SK-N-SH (cell line): ENCODE data around the gene CPLX1.

ENCODE experiments used
- EP300 ChIP-seq, 2 experiments: IDR thresholded peaks; 2 replicates each; pipeline versions ENCODE4 v1.4.0 to v1.6.1; 2012; ENCODE audit warnings: borderline replicate concordance in 1 of 2, low read depth in 1 of 2, low read length in 1 of 2
- FOXJ3 ChIP-seq: sonication (generic); formaldehyde crosslinking; IDR thresholded peaks from 2 replicates; pipeline ENCODE4 v1.5.1; 2020; ENCODE audit warnings: mild to moderate bottlenecking, missing genetic modification reagents
- GABPA ChIP-seq: IDR thresholded peaks from 2 replicates; pipeline ENCODE4 v1.4.0; 2012; ENCODE audit warnings: low read depth, mild to moderate bottlenecking
- JUND ChIP-seq: IDR thresholded peaks from 2 replicates; pipeline ENCODE4 v1.4.0; 2012
- MXI1 ChIP-seq: IDR thresholded peaks from 2 replicates; pipeline ENCODE4 v1.6.1; 2012; ENCODE audit warnings: mild to moderate bottlenecking, low read depth, low read length, improper control_type of control experiment
- NRF1 ChIP-seq: IDR thresholded peaks from 2 replicates; pipeline ENCODE4 v1.6.1; 2012; ENCODE audit warnings: low read depth, mild to moderate bottlenecking, low read length
- POLR2AphosphoS5 ChIP-seq: IDR thresholded peaks from 2 replicates; pipeline ENCODE4 v1.6.1; 2012; ENCODE audit warnings: low read depth, low read length
- SIN3A ChIP-seq: IDR thresholded peaks from 2 replicates; pipeline ENCODE4 v1.6.1; 2012; ENCODE audit warnings: low read depth, mild to moderate bottlenecking, low read length, moderate library complexity, borderline replicate concordance
- TCF12 ChIP-seq: IDR thresholded peaks from 2 replicates; pipeline ENCODE4 v1.4.0; 2012
- TF ChIP-seq, protein P1 (sequence below): fragments of 200-600 bp; sonication (generic); IDR thresholded peaks from 2 replicates; pipeline ENCODE4 v1.6.1; 2017; ENCODE audit warnings: antibody characterized with exemption, mild to moderate bottlenecking, moderate library complexity
- TF ChIP-seq, protein P2 (sequence below): IDR thresholded peaks from 2 replicates; pipeline ENCODE4 v1.4.0; 2012; ENCODE audit warnings: low read depth

DNA sequence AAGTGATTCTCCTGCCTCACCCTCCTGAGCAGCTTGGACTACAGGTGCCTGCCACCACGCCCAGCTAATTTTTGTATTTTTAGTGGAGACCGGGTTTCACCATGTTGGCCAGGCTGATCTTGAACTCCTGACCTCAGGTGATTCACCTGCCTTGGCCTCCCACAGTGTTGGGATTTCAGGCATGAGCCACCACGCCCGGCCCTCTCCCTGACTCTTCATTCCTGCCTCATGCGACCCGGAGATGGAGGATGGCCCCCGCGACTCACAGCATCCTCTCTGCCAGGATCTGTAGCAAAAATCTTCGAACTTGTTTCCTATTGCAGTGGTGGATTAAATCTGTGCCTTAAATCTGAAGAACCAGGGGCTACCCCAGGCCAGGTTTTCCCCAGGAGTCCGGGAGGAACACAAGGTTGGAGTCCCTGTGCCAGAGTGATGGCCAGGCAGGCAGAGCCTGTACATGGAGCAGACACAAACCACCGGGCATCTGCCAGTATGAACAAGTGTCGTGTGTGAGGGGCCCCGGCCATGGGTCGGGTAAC is 11.5 kb downstream of the CPLX1 start:
- TF ChIP-seq JUND (no peak), NRF1 (no peak), GABPA (no peak), SIN3A (no peak), EP300 (IDR thresholded peaks at IDR 0.05; ENCODE audit: borderline replicate concordance in 1 of 2, low read depth in 1 of 2, low read length in 1 of 2) (no peak), TCF12 (no peak), FOXJ3 (CRISPR knock-in tag) (no peak), MXI1 (no peak), POLR2AphosphoS5 (no peak)
- TF ChIP-seq, protein P1, sequence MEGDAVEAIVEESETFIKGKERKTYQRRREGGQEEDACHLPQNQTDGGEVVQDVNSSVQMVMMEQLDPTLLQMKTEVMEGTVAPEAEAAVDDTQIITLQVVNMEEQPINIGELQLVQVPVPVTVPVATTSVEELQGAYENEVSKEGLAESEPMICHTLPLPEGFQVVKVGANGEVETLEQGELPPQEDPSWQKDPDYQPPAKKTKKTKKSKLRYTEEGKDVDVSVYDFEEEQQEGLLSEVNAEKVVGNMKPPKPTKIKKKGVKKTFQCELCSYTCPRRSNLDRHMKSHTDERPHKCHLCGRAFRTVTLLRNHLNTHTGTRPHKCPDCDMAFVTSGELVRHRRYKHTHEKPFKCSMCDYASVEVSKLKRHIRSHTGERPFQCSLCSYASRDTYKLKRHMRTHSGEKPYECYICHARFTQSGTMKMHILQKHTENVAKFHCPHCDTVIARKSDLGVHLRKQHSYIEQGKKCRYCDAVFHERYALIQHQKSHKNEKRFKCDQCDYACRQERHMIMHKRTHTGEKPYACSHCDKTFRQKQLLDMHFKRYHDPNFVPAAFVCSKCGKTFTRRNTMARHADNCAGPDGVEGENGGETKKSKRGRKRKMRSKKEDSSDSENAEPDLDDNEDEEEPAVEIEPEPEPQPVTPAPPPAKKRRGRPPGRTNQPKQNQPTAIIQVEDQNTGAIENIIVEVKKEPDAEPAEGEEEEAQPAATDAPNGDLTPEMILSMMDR = no peak
- TF ChIP-seq, protein P2, sequence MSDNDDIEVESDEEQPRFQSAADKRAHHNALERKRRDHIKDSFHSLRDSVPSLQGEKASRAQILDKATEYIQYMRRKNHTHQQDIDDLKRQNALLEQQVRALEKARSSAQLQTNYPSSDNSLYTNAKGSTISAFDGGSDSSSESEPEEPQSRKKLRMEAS = no peak
